OCI-LY7 (cell line): ENCODE measurements around the gene PLA2G15. TPM values are rescaled to one million over a fixed set of nuclear protein-coding genes. Genes with fewer than 3 reads are reported as not detected.
A peak's percentile ranks its signal among the peaks of the same experiment; 100 is the strongest.

Experiments
- BruUV-seq: library from RNA; stranded (reverse); fragments of 400-500 nt; replicated peaks from 2 replicates; lab custom pipeline; 2021; lab: Mats Ljungman, UMichigan
- CTCF ChIA-PET: fragments of 300-600 bp; sonication (Branson Sonifier 250); formaldehyde crosslinking; loops from one replicate; lab custom pipeline; 2022; ENCODE audit warnings: antibody characterized with exemption; ENCODE audit not compliant: unreplicated experiment; lab: Charles Lee
- POLR2A ChIA-PET: fragments of 300-600 bp; sonication (Branson Sonifier 250); formaldehyde crosslinking; loops from one replicate; lab custom pipeline; 2022; ENCODE audit warnings: antibody characterized with exemption; lab: Charles Lee
- DNase-seq: peaks from one replicate; pipeline ENCODE4 v3.0.0-alpha.2; 2015; ENCODE audit warnings: low spot score
- H2AFZ ChIP-seq: fragments of 200-600 bp; sonication (generic), shearing (Covaris generic); 2 replicates; pipeline ENCODE4 v1.6.1; 2014; ENCODE audit warnings: mild to moderate bottlenecking, antibody characterized with exemption, low read length, moderate library complexity
- H3K27ac ChIP-seq: fragments of 200-600 bp; sonication (generic); 2 replicates; pipeline ENCODE4 v1.5.1; 2014; ENCODE audit warnings: mixed run types, low read depth, mild to moderate bottlenecking, moderate library complexity, low read length, inconsistent platforms; ENCODE audit not compliant: poor library complexity, severe bottlenecking
- H3K36me3 ChIP-seq: fragments of 200-600 bp; sonication (generic); 2 replicates; pipeline ENCODE4 v1.6.1; 2014; ENCODE audit warnings: mild to moderate bottlenecking, antibody characterized with exemption, low read length, moderate library complexity, mixed read lengths; ENCODE audit not compliant: insufficient read depth
- H3K4me1 ChIP-seq: fragments of 200-600 bp; sonication (generic); 2 replicates; pipeline ENCODE4 v1.5.1; 2014; ENCODE audit warnings: mild to moderate bottlenecking, low read length; ENCODE audit not compliant: insufficient read depth, poor library complexity, severe bottlenecking
- H3K4me2 ChIP-seq: fragments of 200-600 bp; sonication (generic); 2 replicates; pipeline ENCODE4 v1.6.1; 2014; ENCODE audit warnings: mild to moderate bottlenecking, low read length
- H3K4me3 ChIP-seq: fragments of 200-600 bp; sonication (generic); 2 replicates; pipeline ENCODE4 v1.5.1; 2014; ENCODE audit warnings: mild to moderate bottlenecking, low read depth, low read length; ENCODE audit not compliant: poor library complexity, severe bottlenecking
- H3K79me2 ChIP-seq: fragments of 200-600 bp; sonication (generic); 2 replicates; pipeline ENCODE4 v1.6.1; 2016; ENCODE audit warnings: low read depth, mild to moderate bottlenecking, low read length, moderate library complexity, mixed read lengths; ENCODE audit not compliant: insufficient read depth
- H3K9me2 ChIP-seq: fragments of 200-600 bp; sonication (generic); 2 replicates; pipeline ENCODE4 v1.6.1; 2016; ENCODE audit warnings: mild to moderate bottlenecking, low read length, mixed read lengths; ENCODE audit not compliant: insufficient read depth
- H3K9me3 ChIP-seq: fragments of 200-600 bp; sonication (generic); 2 replicates; pipeline ENCODE4 v1.6.1; 2014; ENCODE audit warnings: mild to moderate bottlenecking, mixed run types, low read length, mixed read lengths
- H4K20me1 ChIP-seq: fragments of 200-600 bp; sonication (generic); 2 replicates; pipeline ENCODE4 v1.6.1; 2014; ENCODE audit warnings: mild to moderate bottlenecking, antibody characterized with exemption, low read length, moderate library complexity, mixed read lengths; ENCODE audit not compliant: insufficient read depth
- EZH2phosphoT487 ChIP-seq: fragments of 200-600 bp; sonication (generic); IDR thresholded peaks from 2 replicates; pipeline ENCODE4 v1.6.1; 2018; ENCODE audit warnings: low read depth, borderline replicate concordance, mild to moderate bottlenecking, mixed run types, antibody characterized with exemption, low read length, moderate library complexity, mixed read lengths
- intact Hi-C: fragments of 100-400 bp; cut with micrococcal nuclease; formaldehyde crosslinking; loops from one replicate; pipeline ENCODE4 v1.10.0; 2022; ENCODE audit not compliant: unreplicated experiment
- total RNA-seq, 2 experiments: library from RNA; depleted of rRNA in 1 of 2; stranded (reverse); fragments of >200 nt in 1 of 2; shearing (Covaris generic) in 1 of 2; gene quantifications; 2 replicates each; pipeline ENCODE4 v1.2.3, GENCODE V29; 2014 to 2022
- TF ChIP-seq, protein P1 (sequence below): fragments of 200-600 bp; sonication (generic); conservative IDR thresholded peaks from 2 replicates; pipeline ENCODE4 v1.5.1; 2014; ENCODE audit warnings: mild to moderate bottlenecking, antibody characterized with exemption, low read length, moderate library complexity, mixed read lengths

PLA2G15 gene
- total RNA-seq, 2 experiments from 2014 or later, result 27.5 to 46.2 TPM

GRCh38 chr16:68242926-68243858 is 2.0 kb upstream of the PLA2G15 start:
- no peaks in the 10 kb centered on the region for H3K36me3 ChIP-seq
- no peak overlapping the region for H2AFZ ChIP-seq
- H3K79me2 ChIP-seq, result peaks cover 18% of the 10 kb centered on the region; the same call in 1 of the 2 replicates
- no peak for TF ChIP-seq EZH2phosphoT487
- TF ChIP-seq, protein P1, sequence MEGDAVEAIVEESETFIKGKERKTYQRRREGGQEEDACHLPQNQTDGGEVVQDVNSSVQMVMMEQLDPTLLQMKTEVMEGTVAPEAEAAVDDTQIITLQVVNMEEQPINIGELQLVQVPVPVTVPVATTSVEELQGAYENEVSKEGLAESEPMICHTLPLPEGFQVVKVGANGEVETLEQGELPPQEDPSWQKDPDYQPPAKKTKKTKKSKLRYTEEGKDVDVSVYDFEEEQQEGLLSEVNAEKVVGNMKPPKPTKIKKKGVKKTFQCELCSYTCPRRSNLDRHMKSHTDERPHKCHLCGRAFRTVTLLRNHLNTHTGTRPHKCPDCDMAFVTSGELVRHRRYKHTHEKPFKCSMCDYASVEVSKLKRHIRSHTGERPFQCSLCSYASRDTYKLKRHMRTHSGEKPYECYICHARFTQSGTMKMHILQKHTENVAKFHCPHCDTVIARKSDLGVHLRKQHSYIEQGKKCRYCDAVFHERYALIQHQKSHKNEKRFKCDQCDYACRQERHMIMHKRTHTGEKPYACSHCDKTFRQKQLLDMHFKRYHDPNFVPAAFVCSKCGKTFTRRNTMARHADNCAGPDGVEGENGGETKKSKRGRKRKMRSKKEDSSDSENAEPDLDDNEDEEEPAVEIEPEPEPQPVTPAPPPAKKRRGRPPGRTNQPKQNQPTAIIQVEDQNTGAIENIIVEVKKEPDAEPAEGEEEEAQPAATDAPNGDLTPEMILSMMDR, result no peak
- H3K4me2 ChIP-seq, result no peak overlapping the region
- ChIA-PET POLR2A (interaction anchor here (0.6 to 2.6 kb wide), 4 partner anchors 13 to 1723 kb away, joined by 3 to 13 read pairs (median 4); no protein-coding TSS in a partner anchor), CTCF (no interaction called here)
- no peak overlapping the region for H3K27ac ChIP-seq
- H3K9me3 ChIP-seq, result no peaks in the 10 kb centered on the region
- H3K4me3 ChIP-seq, result no peak overlapping the region
- no peak for DNase-seq
- BruUV-seq, result no TSS peak
- H3K4me1 ChIP-seq, result peaks cover 40% of the 10 kb centered on the region
- intact Hi-C loops, result no loop called here
- no peaks in the 10 kb centered on the region for H3K9me2 ChIP-seq
- no peaks in the 10 kb centered on the region for H4K20me1 ChIP-seq

DNA sequence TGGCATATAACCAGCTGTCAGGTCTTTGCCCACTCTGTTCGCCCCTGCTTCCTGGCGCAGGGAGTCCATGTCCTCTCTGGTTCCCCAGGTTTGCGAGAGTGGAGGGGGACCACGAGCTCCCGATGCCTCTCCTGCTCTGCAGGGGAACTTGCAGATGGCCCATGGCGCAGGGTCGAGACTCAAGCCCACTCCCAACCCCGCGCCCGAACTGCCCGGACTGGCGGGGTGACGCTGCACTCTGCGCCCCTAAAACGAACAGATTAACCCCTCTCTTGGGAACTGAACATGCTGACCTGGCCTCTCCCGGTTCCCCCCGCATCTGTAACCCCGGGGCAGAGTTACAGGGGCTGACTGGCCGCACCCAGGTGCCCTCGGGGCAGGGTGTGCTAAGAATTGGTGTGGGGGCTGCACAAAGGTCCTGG is 681 bp upstream of the PLA2G15 start:
- TF ChIP-seq EZH2phosphoT487, result no peak
- TF ChIP-seq, protein P1, result no peak
- peaks cover 13% of the 10 kb centered on the region for H3K36me3 ChIP-seq
- peaks cover 35% of the 10 kb centered on the region for H3K4me1 ChIP-seq
- no peaks in the 10 kb centered on the region for H3K9me2 ChIP-seq
- BruUV-seq, result TSS peak; percentile 69
- peak overlapping the region; percentile 85 for H2AFZ ChIP-seq
- POLR2A ChIA-PET, result interaction anchor here (2.6 kb wide), 1 partner anchor 14 kb away, joined by 13 read pairs; no protein-coding TSS in a partner anchor
- intact Hi-C loops, result no loop called here
- H3K79me2 ChIP-seq, result peaks cover 18% of the 10 kb centered on the region; the same call in 1 of the 2 replicates
- H3K27ac ChIP-seq, result no peak overlapping the region
- CTCF ChIA-PET, result interaction anchor here (0.6 to 1.8 kb wide), 3 partner anchors 13 to 170 kb away, joined by 3 to 4 read pairs (median 3); no protein-coding TSS in a partner anchor
- no peak for DNase-seq
- H3K4me3 ChIP-seq, result peak overlapping the region; percentile 80
- H3K9me3 ChIP-seq, result no peaks in the 10 kb centered on the region
- no peaks in the 10 kb centered on the region for H4K20me1 ChIP-seq
- peak overlapping the region; percentile 81 for H3K4me2 ChIP-seq
